RWPE2 (cell line): ENCODE data around the gene NENF.

Source experiments
- ATAC-seq: fragments of 200-7000 bp; cut with Tn5 transposase; 3 replicates; pipeline ENCODE4 v1.9.1; 2021; ENCODE audit warnings: low read depth
- DNase-seq: peaks from one replicate; pipeline ENCODE4 v3.0.0-alpha.2; 2020; ENCODE audit warnings: low spot score
- H3K27ac ChIP-seq: fragments of 450-650 bp; 2 replicates; pipeline ENCODE4 v1.5.1; 2017; ENCODE audit warnings: mild to moderate bottlenecking; ENCODE audit not compliant: poor library complexity, severe bottlenecking
- H3K27me3 ChIP-seq: fragments of 250-450 bp; sonication (Bioruptor Pico); 2 replicates; pipeline ENCODE4 v1.5.1; 2021; ENCODE audit warnings: mild to moderate bottlenecking, moderate library complexity; ENCODE audit not compliant: insufficient read depth, poor library complexity, severe bottlenecking
- H3K36me3 ChIP-seq: fragments of 250-450 bp; sonication (Bioruptor Pico); 2 replicates; pipeline ENCODE4 v1.5.1; 2020; ENCODE audit warnings: low read depth, mild to moderate bottlenecking, moderate library complexity
- H3K4me1 ChIP-seq: fragments of 250-450 bp; sonication (Bioruptor Pico); 2 replicates; pipeline ENCODE4 v1.5.1; 2021; ENCODE audit warnings: mild to moderate bottlenecking, moderate library complexity; ENCODE audit not compliant: insufficient read depth, poor library complexity, severe bottlenecking
- H3K4me3 ChIP-seq: fragments of 250-450 bp; sonication (Bioruptor Pico); 2 replicates; pipeline ENCODE4 v1.5.1; 2021; ENCODE audit warnings: mild to moderate bottlenecking, moderate library complexity; ENCODE audit not compliant: severe bottlenecking
- H3K9me3 ChIP-seq: fragments of 250-450 bp; sonication (Bioruptor Pico); 2 replicates; pipeline ENCODE4 v1.5.1; 2021; ENCODE audit warnings: mild to moderate bottlenecking, moderate library complexity; ENCODE audit not compliant: severe bottlenecking
- CTCF ChIP-seq: fragments of 450-650 bp; IDR thresholded peaks from one replicate; pipeline ENCODE4 v1.5.1; 2017; ENCODE audit warnings: mild to moderate bottlenecking, moderate library complexity; ENCODE audit not compliant: poor library complexity, severe bottlenecking

The NENF gene

GRCh38 chr1:212447478-212447877 is 14.8 kb downstream of the NENF start:
- Histone ChIP-seq H3K27ac (no peak overlapping the region), H3K36me3 (no peaks in the 10 kb centered on the region), H3K27me3 (no peaks in the 10 kb centered on the region), H3K4me3 (no peak overlapping the region), H3K9me3 (no peaks in the 10 kb centered on the region), H3K4me1 (no peaks in the 10 kb centered on the region)
- DNase-seq: no peak
- TF ChIP-seq CTCF: no peak
- ATAC-seq: no peak

- no peaks in the 10 kb centered on the region for H3K9me3 ChIP-seq
- no peak for ATAC-seq
- H3K27ac ChIP-seq: no peak overlapping the region
- no peak overlapping the region for H3K4me3 ChIP-seq
- DNase-seq: no peak
- no peaks in the 10 kb centered on the region for H3K36me3 ChIP-seq
- TF ChIP-seq CTCF: no peak
- no peaks in the 10 kb centered on the region for H3K27me3 ChIP-seq
- no peaks in the 10 kb centered on the region for H3K4me1 ChIP-seq
Measured at GRCh38 chr1:212450331-212450881, 17.7 kb downstream of the NENF start.

GRCh38 chr1:212451416-212452322 is 18.9 kb downstream of the NENF start:
- no peaks in the 10 kb centered on the region for H3K4me1 ChIP-seq

GRCh38 chr1:212452323-212453155 is 19.8 kb downstream of the NENF start:
- Histone ChIP-seq H3K27me3 (no peaks in the 10 kb centered on the region), H3K27ac (no peak overlapping the region), H3K36me3 (no peaks in the 10 kb centered on the region), H3K9me3 (no peaks in the 10 kb centered on the region), H3K4me1 (no peaks in the 10 kb centered on the region), H3K4me3 (no peak overlapping the region)
- ATAC-seq (no peak), DNase-seq (no peak)
- TF ChIP-seq CTCF: no peak

More at GRCh38 chr1:212451416-212452322, 18.9 kb downstream of the NENF start:
- ATAC-seq (no peak), DNase-seq (no peak)
- H3K27ac ChIP-seq: no peak overlapping the region
- no peaks in the 10 kb centered on the region for H3K36me3 ChIP-seq
- H3K4me3 ChIP-seq: no peak overlapping the region
- TF ChIP-seq CTCF: no peak
- H3K27me3 ChIP-seq: no peaks in the 10 kb centered on the region
- H3K9me3 ChIP-seq: no peaks in the 10 kb centered on the region
